ENCODE results near the gene ARRB1. TPM values are rescaled to one million over a fixed set of nuclear protein-coding genes. Genes with fewer than 3 reads are reported as not detected.

Gene ARRB1
- polyA plus RNA-seq, 1 of the 3 experiments (the other 2 are of a cell fraction), result 7.0 TPM

GRCh38 chr11:75342231-75342918 is 9.1 kb downstream of the ARRB1 start:
- H4K20me1 ChIP-seq (ENCODE audit: insufficient read depth), result no peaks in the 10 kb centered on the region
- no peaks in the 10 kb centered on the region for H3K27me3 ChIP-seq (ENCODE audit: insufficient read depth)
- no peak for DNase-seq
- peaks cover 2% of the 10 kb centered on the region for H3F3A ChIP-seq (replicated peaks; ENCODE audit: insufficient read depth)
- no peaks in the 10 kb centered on the region for H3K36me3 ChIP-seq (replicated peaks in 1 of 2; ENCODE audit: control insufficient read depth in 1 of 2, insufficient read depth in 2 of 2, low read length in 1 of 2)
- H2AFZ ChIP-seq (ENCODE audit: low read depth), result no peak overlapping the region
- no peak overlapping the region for H3K9ac ChIP-seq
- no peak for TF ChIP-seq PBX3 (IDR thresholded peaks at IDR 0.05)
- no peak for TF ChIP-seq FOXJ3 (CRISPR knock-in tag; IDR thresholded peaks at IDR 0.05)
- TF ChIP-seq YY1 (IDR thresholded peaks at IDR 0.05; ENCODE audit: low read depth), result no peak
- TF ChIP-seq EZH2phosphoT487 (IDR thresholded peaks at IDR 0.05; ENCODE audit: borderline replicate concordance, low read depth), result no peak
- no peak for TF ChIP-seq NFIC (IDR thresholded peaks at IDR 0.05; ENCODE audit: borderline replicate concordance)
- TF ChIP-seq MEF2A (IDR thresholded peaks at IDR 0.05; ENCODE audit: borderline replicate concordance, low read depth), result no peak
- no peak for TF ChIP-seq NRF1 (IDR thresholded peaks at IDR 0.05; ENCODE audit: low read depth, low read length)
- no peak for TF ChIP-seq RCOR1 (IDR thresholded peaks at IDR 0.05; ENCODE audit: low read length)
- TF ChIP-seq TCF12 (IDR thresholded peaks at IDR 0.05), result no peak
- no peak for TF ChIP-seq CTCF (IDR thresholded peaks at IDR 0.05)
- no peak overlapping the region for H3K4me2 ChIP-seq
- ChIA-PET POLR2A (interaction anchor here (0.6 to 1.2 kb wide), 2 partner anchors 10 to 42 kb away, joined by 3 read pairs; no protein-coding TSS in a partner anchor), CTCF (interaction anchor here (0.8 to 6.6 kb wide), 6 partner anchors 9 to 100 kb away, joined by 3 to 46 read pairs (median 5); partner anchors contain the start of gene ARRB1)
- no peak overlapping the region for H3K27ac ChIP-seq (ENCODE audit: low read depth in 2 of 2, low read length in 1 of 2)
- 90% methylated on average over 15 of the region's 15 CpGs for WGBS (ENCODE audit: low lambda C conversion rate)
- H3K79me2 ChIP-seq (ENCODE audit: insufficient read depth), result no peaks in the 10 kb centered on the region
- H3K4me3 ChIP-seq (ENCODE audit: low read depth in 2 of 2, low read length in 1 of 2), result no peak overlapping the region
- H3K4me1 ChIP-seq (ENCODE audit: control insufficient read depth in 1 of 2, insufficient read depth in 2 of 2, low read depth in 1 of 2, low read length in 1 of 2), result peaks cover 55 to 76% of the 10 kb centered on the region in 2 experiments
- H3K9me2 ChIP-seq, result no peaks in the 10 kb centered on the region
- H3K9me3 ChIP-seq, result no peaks in the 10 kb centered on the region

GRCh38 chr11:75341612-75342011 is 9.8 kb downstream of the ARRB1 start:
- Histone ChIP-seq H3K4me2 (no peak overlapping the region), H3K4me3 (ENCODE audit: low read depth in 2 of 2, low read length in 1 of 2) (no peak overlapping the region), H3F3A (replicated peaks; ENCODE audit: insufficient read depth) (no peaks in the 10 kb centered on the region), H3K27me3 (ENCODE audit: insufficient read depth) (no peaks in the 10 kb centered on the region), H3K27ac (ENCODE audit: low read depth in 2 of 2, low read length in 1 of 2) (no peak overlapping the region), H3K9ac (no peak overlapping the region), H3K4me1 (ENCODE audit: control insufficient read depth in 1 of 2, insufficient read depth in 2 of 2, low read depth in 1 of 2, low read length in 1 of 2) (peaks cover 57 to 75% of the 10 kb centered on the region in 2 experiments), H3K79me2 (ENCODE audit: insufficient read depth) (no peaks in the 10 kb centered on the region), H3K9me3 (no peaks in the 10 kb centered on the region), H3K9me2 (no peaks in the 10 kb centered on the region), H3K36me3 (replicated peaks in 1 of 2; ENCODE audit: control insufficient read depth in 1 of 2, insufficient read depth in 2 of 2, low read length in 1 of 2) (no peaks in the 10 kb centered on the region), H4K20me1 (ENCODE audit: insufficient read depth) (no peaks in the 10 kb centered on the region), H2AFZ (ENCODE audit: low read depth) (no peak overlapping the region)
- POLR2A ChIA-PET, result interaction anchor here (1.4 kb wide), 1 partner anchor 14 kb away, joined by 5 read pairs; no protein-coding TSS in a partner anchor
- no peak for DNase-seq
- WGBS (ENCODE audit: low lambda C conversion rate), result 86% methylated on average over 4 of the region's 5 CpGs
- CTCF ChIA-PET, result interaction anchor here (0.9 to 6.6 kb wide), 6 partner anchors 10 to 93 kb away, joined by 3 to 46 read pairs (median 14); partner anchors contain the start of gene ARRB1
- TF ChIP-seq POLR2AphosphoS5 (IDR thresholded peaks at IDR 0.05; ENCODE audit: low read depth, low read length) (no peak), ZBTB33 (IDR thresholded peaks at IDR 0.05; ENCODE audit: borderline replicate concordance, low read depth) (no peak), REST (IDR thresholded peaks at IDR 0.05; ENCODE audit: low read depth, low read length) (no peak), USF2 (IDR thresholded peaks at IDR 0.05; ENCODE audit: borderline replicate concordance, low read depth, low read length) (no peak), GATA2 (CRISPR knock-in tag; IDR thresholded peaks at IDR 0.05) (no peak), EZH2phosphoT487 (IDR thresholded peaks at IDR 0.05; ENCODE audit: borderline replicate concordance, low read depth) (no peak), TAF1 (IDR thresholded peaks at IDR 0.05; ENCODE audit: borderline replicate concordance, low read depth, low read length) (no peak), YY1 (IDR thresholded peaks at IDR 0.05; ENCODE audit: low read depth) (no peak), RFX5 (IDR thresholded peaks at IDR 0.05; ENCODE audit: low read length) (no peak)

Measured in SK-N-SH (cell line).